ENCODE results near the gene UBE2D4.
"Not testable (repeated sequence)": the region's sequence is repeated elsewhere in the genome, so short reads cannot be mapped to it uniquely, and the experiment has no call there.

Gene UBE2D4

GRCh38 chr7:43898571-43898970 lies 27.7 kb upstream of the UBE2D4 start:
- H4K91ac ChIP-seq (ENCODE audit: low read depth, low read length); H3K9me3 ChIP-seq (ENCODE audit: insufficient read depth, low read depth, low read length); H3K79me2 ChIP-seq (ENCODE audit: control insufficient read depth, insufficient read depth, low read length, poor library complexity); H3K14ac ChIP-seq (ENCODE audit: low read length); H2AK5ac ChIP-seq (ENCODE audit: low read length); H2AFZ ChIP-seq (ENCODE audit: insufficient read depth, low read length, poor library complexity); DNase-seq; H3K27ac ChIP-seq (ENCODE audit: low read depth, low read length); H3K4ac ChIP-seq (ENCODE audit: low read depth, low read length); H4K12ac ChIP-seq (ENCODE audit: low read depth, low read length); H3K36me3 ChIP-seq (ENCODE audit: control insufficient read depth in 1 of 2, insufficient read depth in 2 of 2, low read length in 2 of 2); H3K79me1 ChIP-seq (ENCODE audit: low read length); H4K8ac ChIP-seq (ENCODE audit: low read depth, low read length); H2BK120ac ChIP-seq (ENCODE audit: insufficient read depth, low read length, poor library complexity); H3K9ac ChIP-seq (ENCODE audit: low read length); H3K4me3 ChIP-seq (ENCODE audit: low read depth, low read length); H3K18ac ChIP-seq (ENCODE audit: low read length); H3K4me1 ChIP-seq (ENCODE audit: control insufficient read depth in 1 of 2, insufficient read depth in 2 of 2, low read length in 2 of 2); H2BK12ac ChIP-seq (ENCODE audit: low read length); H3K4me2 ChIP-seq (ENCODE audit: low read length); H3K27me3 ChIP-seq (ENCODE audit: insufficient read depth, low read length); H3K23ac ChIP-seq (ENCODE audit: low read length); H2BK5ac ChIP-seq (ENCODE audit: low read depth, low read length, poor library complexity): not testable (repeated sequence)
- WGBS (ENCODE audit: extremely low coverage, insufficient coverage, insufficient read length) = no CpG with 5 or more reads among the region's 2 CpGs

GRCh38 chr7:43902542-43903054 lies 23.6 kb upstream of the UBE2D4 start:
- H3K14ac ChIP-seq (ENCODE audit: low read length) = no peak overlapping the region
- no peak overlapping the region for H4K8ac ChIP-seq (ENCODE audit: low read depth, low read length)
- no peak overlapping the region for H2BK12ac ChIP-seq (ENCODE audit: low read length)
- no peaks in the 10 kb centered on the region for H3K36me3 ChIP-seq (ENCODE audit: control insufficient read depth in 1 of 2, insufficient read depth in 2 of 2, low read length in 2 of 2)
- no peak overlapping the region for H3K4me3 ChIP-seq (ENCODE audit: low read depth, low read length)
- H2BK120ac ChIP-seq (ENCODE audit: insufficient read depth, low read length, poor library complexity) = no peak overlapping the region
- H3K27ac ChIP-seq (ENCODE audit: low read depth, low read length) = no peak overlapping the region
- H2AFZ ChIP-seq (ENCODE audit: insufficient read depth, low read length, poor library complexity) = no peak overlapping the region
- no peak overlapping the region for H3K18ac ChIP-seq (ENCODE audit: low read length)
- H3K9me3 ChIP-seq (ENCODE audit: insufficient read depth, low read depth, low read length) = no peaks in the 10 kb centered on the region
- H2AK5ac ChIP-seq (ENCODE audit: low read length) = no peak overlapping the region
- no peak overlapping the region for H3K23ac ChIP-seq (ENCODE audit: low read length)
- H4K91ac ChIP-seq (ENCODE audit: low read depth, low read length) = no peak overlapping the region
- H4K12ac ChIP-seq (ENCODE audit: low read depth, low read length) = no peak overlapping the region
- H3K9ac ChIP-seq (ENCODE audit: low read length) = no peak overlapping the region
- no peak overlapping the region for H3K4me2 ChIP-seq (ENCODE audit: low read length)
- peaks cover 0 to 4% of the 10 kb centered on the region in 2 experiments for H3K4me1 ChIP-seq (ENCODE audit: control insufficient read depth in 1 of 2, insufficient read depth in 2 of 2, low read length in 2 of 2)
- H2BK5ac ChIP-seq (ENCODE audit: low read depth, low read length, poor library complexity) = no peak overlapping the region
- H3K79me1 ChIP-seq (ENCODE audit: low read length) = peaks cover 2% of the 10 kb centered on the region
- no CpG with 5 or more reads among the region's 5 CpGs for WGBS (ENCODE audit: extremely low coverage, insufficient coverage, insufficient read length)
- H3K79me2 ChIP-seq (ENCODE audit: control insufficient read depth, insufficient read depth, low read length, poor library complexity) = peaks cover 5% of the 10 kb centered on the region
- H3K27me3 ChIP-seq (ENCODE audit: insufficient read depth, low read length) = no peaks in the 10 kb centered on the region
- no peak for DNase-seq
- no peak overlapping the region for H3K4ac ChIP-seq (ENCODE audit: low read depth, low read length)

GRCh38 chr7:43904533-43905208 lies 21.6 kb upstream of the UBE2D4 start:
- peak in 1 of 2 donors; percentile 51 for DNase-seq
- Histone ChIP-seq H4K12ac (ENCODE audit: low read depth, low read length) (no peak overlapping the region), H3K27me3 (ENCODE audit: insufficient read depth, low read length) (no peaks in the 10 kb centered on the region), H2BK5ac (ENCODE audit: low read depth, low read length, poor library complexity) (no peak overlapping the region), H2BK120ac (ENCODE audit: insufficient read depth, low read length, poor library complexity) (no peak overlapping the region), H2AK5ac (ENCODE audit: low read length) (no peak overlapping the region), H3K9ac (ENCODE audit: low read length) (no peak overlapping the region), H3K23ac (ENCODE audit: low read length) (no peak overlapping the region), H3K79me2 (ENCODE audit: control insufficient read depth, insufficient read depth, low read length, poor library complexity) (peaks cover 5% of the 10 kb centered on the region), H4K8ac (ENCODE audit: low read depth, low read length) (no peak overlapping the region), H4K91ac (ENCODE audit: low read depth, low read length) (no peak overlapping the region), H3K9me3 (ENCODE audit: insufficient read depth, low read depth, low read length) (no peaks in the 10 kb centered on the region), H3K14ac (ENCODE audit: low read length) (no peak overlapping the region), H3K4me1 (ENCODE audit: control insufficient read depth in 1 of 2, insufficient read depth in 2 of 2, low read length in 2 of 2) (peaks cover 0 to 4% of the 10 kb centered on the region in 2 experiments), H2AFZ (ENCODE audit: insufficient read depth, low read length, poor library complexity) (no peak overlapping the region), H3K27ac (ENCODE audit: low read depth, low read length) (no peak overlapping the region), H3K36me3 (ENCODE audit: control insufficient read depth in 1 of 2, insufficient read depth in 2 of 2, low read length in 2 of 2) (no peaks in the 10 kb centered on the region), H3K4me3 (ENCODE audit: low read depth, low read length) (no peak overlapping the region), H3K79me1 (ENCODE audit: low read length) (peaks cover 2% of the 10 kb centered on the region), H3K18ac (ENCODE audit: low read length) (no peak overlapping the region), H3K4me2 (ENCODE audit: low read length) (peak overlapping the region; percentile 33), H3K4ac (ENCODE audit: low read depth, low read length) (no peak overlapping the region), H2BK12ac (ENCODE audit: low read length) (no peak overlapping the region)
- no CpG with 5 or more reads among the region's 5 CpGs for WGBS (ENCODE audit: extremely low coverage, insufficient coverage, insufficient read length)

GRCh38 chr7:43905209-43905946 lies 20.9 kb upstream of the UBE2D4 start:
- Histone ChIP-seq H3K36me3 (ENCODE audit: control insufficient read depth in 1 of 2, insufficient read depth in 2 of 2, low read length in 2 of 2) (no peaks in the 10 kb centered on the region), H3K9ac (ENCODE audit: low read length) (no peak overlapping the region), H3K18ac (ENCODE audit: low read length) (no peak overlapping the region), H4K12ac (ENCODE audit: low read depth, low read length) (no peak overlapping the region), H4K91ac (ENCODE audit: low read depth, low read length) (peak overlapping the region; percentile 85), H3K79me2 (ENCODE audit: control insufficient read depth, insufficient read depth, low read length, poor library complexity) (peaks cover 5% of the 10 kb centered on the region), H3K4me1 (ENCODE audit: control insufficient read depth in 1 of 2, insufficient read depth in 2 of 2, low read length in 2 of 2) (peaks cover 0 to 4% of the 10 kb centered on the region in 2 experiments), H3K27ac (ENCODE audit: low read depth, low read length) (no peak overlapping the region), H3K4ac (ENCODE audit: low read depth, low read length) (no peak overlapping the region), H2AK5ac (ENCODE audit: low read length) (no peak overlapping the region), H3K4me3 (ENCODE audit: low read depth, low read length) (no peak overlapping the region), H2AFZ (ENCODE audit: insufficient read depth, low read length, poor library complexity) (no peak overlapping the region), H2BK120ac (ENCODE audit: insufficient read depth, low read length, poor library complexity) (no peak overlapping the region), H3K23ac (ENCODE audit: low read length) (no peak overlapping the region), H4K8ac (ENCODE audit: low read depth, low read length) (no peak overlapping the region), H3K14ac (ENCODE audit: low read length) (no peak overlapping the region), H3K27me3 (ENCODE audit: insufficient read depth, low read length) (no peaks in the 10 kb centered on the region), H3K9me3 (ENCODE audit: insufficient read depth, low read depth, low read length) (no peaks in the 10 kb centered on the region), H3K4me2 (ENCODE audit: low read length) (peak overlapping the region; percentile 49), H2BK5ac (ENCODE audit: low read depth, low read length, poor library complexity) (no peak overlapping the region), H3K79me1 (ENCODE audit: low read length) (peaks cover 2% of the 10 kb centered on the region), H2BK12ac (ENCODE audit: low read length) (no peak overlapping the region)
- no CpG with 5 or more reads among the region's 8 CpGs for WGBS (ENCODE audit: extremely low coverage, insufficient coverage, insufficient read length)
- DNase-seq = peak; percentile 76 to 78

All from trophoblast cell (in vitro differentiated cells and primary cell).